Measurements from ENCODE around the gene DCBLD1.

Gene DCBLD1

DNA sequence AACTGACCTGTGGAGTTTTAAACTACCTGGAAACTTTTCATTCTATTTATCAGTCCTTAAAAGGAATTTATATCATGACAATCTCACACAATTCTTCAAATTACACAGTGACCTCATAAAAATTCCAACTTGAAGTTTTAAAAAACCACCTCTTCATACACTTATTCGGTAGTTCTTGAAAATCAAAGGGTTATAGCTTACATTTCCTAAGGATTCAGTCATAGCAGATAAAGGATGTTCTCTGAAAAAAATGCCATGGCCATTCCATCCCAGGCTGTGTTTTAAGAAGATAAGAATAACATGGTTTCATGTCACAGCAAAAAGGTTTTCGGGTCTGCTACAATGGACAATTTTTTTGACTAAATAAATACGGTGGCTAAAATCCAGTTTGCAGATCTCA, 78.7 kb downstream of the DCBLD1 start:
- DNase-seq = no peak

DNA sequence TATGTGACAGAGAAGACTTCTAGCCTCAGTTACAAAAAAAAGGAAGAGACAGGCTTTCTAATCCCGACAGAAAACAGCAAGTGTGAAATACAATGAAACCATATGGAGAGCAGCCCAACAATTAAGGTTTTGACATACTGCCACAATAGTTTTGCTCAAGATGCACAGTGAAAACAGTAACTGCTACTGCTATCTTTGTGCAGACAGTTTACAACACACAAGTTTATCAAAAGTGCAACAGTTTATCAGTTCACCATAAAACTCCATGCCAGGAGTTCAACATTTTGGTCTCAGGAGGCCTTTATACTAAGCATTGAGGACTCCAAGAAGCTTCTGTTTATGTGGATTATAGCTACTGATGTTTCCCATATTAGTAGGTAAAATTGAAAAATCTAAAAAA, 82.2 kb downstream of the DCBLD1 start:
- no peak for DNase-seq

DNA sequence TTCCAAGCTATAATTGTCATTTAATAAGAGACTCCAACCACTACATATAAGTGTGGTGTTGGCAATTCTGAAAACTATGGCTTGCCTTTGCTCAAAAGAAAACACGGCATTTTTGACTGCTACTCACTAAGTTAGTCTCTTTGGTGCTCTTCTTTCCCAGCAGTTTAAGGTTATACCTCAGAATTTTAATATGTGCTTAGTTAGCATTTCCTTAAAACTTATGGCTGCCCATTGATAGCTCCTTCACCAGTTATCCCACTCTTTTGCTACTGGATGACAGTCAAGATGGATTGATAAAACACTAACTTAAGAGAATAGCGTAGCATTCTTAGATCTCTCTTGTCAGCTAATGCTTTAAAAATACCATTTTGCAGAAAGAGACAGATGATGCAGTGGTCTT, 85.8 kb downstream of the DCBLD1 start:
- DNase-seq = no peak

DNA sequence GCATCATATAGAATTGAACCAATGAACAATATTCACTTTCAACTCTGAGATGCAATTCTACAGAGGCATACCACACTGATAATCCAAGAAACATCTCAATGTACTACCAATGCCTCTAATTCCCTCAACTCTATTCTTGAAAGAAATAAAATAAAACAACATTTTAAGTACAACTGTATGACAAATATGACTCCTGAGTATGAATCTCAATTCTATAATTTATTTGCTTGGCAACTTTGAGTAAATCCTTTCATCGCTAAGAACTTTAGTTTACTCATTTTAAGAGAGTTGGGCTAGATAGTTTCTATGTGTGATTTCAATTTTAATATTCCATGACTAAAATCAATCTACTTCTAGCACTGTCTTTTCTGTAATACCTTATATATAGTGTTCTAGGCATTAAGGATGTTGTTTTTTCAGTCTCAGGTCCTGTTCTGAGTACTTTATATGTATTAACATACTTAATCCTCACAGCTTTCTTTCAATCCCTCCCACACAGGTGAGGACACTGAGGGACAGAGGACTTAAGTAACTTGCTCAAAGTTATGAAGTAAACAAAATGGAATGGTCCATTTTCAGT, 86.4 kb downstream of the DCBLD1 start:
- no peak for DNase-seq

DNA sequence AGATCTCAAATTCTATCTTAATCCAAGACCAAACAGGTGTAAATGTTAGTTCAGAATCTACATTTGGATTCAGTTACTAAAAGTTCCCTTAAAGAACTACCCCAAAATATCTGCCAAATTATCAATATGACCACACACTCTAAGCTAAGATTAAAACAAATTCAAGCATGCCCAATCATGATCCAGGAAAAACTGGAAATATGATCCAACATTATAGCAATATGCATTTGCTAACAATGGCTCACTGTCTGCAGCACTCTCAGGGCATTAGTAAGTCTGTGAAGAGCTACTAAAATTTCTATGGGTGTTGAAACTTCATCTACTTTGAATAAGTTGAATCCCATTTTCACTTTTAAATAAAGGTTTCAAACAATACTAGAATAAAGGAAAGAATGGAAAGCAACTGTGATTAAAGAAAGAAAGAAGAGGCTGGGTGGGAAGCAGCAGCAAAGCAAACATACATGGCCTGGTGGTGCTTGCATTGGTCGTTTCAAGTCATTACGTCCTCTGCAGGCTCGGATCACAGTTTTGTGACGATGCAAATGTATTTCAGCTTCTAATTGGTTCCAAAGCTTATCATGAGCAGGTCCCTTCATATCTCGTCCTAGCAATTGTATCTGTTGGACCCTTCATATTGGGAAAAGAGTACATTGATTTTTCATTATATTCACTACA, 90.7 kb downstream of the DCBLD1 start:
- DNase-seq = no peak

DNA sequence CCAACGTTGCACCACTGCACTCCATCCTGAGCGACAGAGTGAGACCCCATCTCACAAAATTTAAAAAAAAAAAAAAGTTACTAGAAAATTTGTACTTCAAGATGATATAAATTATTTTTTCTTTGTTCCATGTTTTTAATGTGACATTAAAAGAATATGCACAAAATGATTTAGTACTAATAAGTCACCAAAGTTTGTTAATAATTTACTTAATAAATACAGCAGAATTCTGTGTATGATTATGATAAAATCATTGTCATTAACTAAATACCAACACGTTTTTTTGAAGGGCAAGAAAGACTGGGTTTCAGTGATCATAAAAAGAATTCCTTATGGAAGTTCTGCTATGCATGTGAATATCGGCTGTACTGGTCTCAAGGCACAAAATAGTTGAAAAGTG, 91.7 kb downstream of the DCBLD1 start:
- no peak for DNase-seq

DNA sequence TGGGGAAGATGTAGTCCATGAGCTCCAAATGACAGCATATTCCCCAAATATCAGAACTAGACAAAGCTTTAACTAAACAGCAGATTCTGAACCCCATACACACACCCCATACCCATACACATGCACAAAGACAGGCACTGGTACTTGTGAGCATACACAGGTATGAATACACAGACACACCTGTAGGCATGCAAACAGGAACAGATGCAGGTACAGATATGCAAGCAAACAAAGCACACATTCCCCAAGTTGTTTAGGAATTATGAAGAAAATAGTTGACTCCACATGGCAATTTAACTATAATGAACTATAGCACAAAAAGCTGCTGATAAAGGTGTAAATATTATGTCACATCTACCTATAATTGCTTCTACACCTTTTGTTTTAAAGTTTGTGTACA, 103.2 kb downstream of the DCBLD1 start:
- no peak for DNase-seq

DNA sequence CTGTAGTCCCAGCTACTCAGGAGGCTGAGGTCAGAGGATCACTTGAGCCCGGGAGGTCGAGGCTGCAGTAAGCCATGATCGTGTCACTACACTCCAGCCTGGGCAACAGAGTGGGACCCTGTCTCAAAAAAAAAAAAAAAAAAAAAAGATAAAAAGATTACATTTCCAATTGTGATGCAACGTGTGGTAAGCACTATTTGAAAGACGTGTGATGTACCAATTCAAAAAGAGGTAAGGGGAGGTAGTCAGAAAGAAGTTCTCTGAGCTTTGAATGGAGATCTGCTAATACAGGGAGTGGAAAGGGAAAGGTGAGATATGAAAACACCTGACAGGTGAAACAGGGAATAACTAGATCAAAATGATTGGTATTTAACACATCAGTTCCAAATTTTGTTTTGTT, 108.0 kb downstream of the DCBLD1 start:
- no peak for DNase-seq

DNA sequence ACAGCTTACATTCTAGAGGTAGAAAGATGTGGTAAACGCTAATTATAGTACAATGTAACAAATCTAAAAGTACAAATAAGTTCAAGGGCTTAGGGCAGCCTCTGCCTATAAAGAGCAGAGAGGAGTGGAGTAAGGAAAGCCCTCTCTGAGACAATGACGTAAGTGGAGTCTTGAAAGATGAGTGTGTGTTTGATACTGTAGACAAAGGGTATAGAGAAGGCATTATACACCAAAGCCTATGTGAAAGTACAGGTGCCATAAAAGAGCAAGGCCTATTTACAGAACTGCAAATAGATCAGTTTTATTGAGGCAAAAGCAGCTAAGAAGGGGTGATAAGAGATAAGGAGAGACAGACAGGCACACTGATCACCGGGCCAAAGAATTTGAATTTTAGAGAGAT, 108.9 kb downstream of the DCBLD1 start:
- DNase-seq = no peak

DNA sequence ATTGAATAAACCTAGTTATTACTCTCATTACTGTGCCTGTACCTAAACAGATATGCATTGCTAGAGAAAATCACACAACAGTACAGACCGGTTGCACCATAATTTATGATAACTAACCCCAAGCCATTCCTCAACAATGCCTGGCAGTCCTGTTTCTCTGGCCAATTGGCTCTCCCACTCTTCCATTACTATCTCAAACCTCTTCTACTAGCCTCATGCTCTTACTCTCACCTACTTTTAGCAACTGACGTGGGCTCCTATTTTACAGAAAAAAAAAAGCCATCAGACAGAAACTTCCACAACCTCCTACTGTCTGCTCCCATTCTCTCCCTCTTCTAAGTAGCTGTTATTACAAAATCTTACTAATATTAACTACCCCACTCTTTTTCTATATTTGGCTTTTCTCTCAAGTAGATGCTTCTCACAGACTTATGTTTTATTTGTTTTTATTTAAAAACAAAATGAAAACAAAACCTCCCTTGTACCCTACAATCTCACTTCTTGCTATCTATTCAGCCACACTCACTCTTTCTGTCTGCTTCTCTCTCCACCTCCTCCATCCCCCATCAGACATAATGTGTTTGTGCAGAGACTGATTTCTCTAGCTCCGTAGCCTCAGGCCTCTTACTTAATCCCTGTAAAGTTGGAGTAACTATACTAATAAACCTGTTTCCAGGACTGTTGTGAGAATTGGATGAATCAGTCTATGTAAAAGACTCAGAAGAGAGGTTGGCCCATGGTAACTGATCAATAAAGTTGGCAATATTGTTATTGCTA, 110.7 kb downstream of the DCBLD1 start:
- DNase-seq = no peak

DNA sequence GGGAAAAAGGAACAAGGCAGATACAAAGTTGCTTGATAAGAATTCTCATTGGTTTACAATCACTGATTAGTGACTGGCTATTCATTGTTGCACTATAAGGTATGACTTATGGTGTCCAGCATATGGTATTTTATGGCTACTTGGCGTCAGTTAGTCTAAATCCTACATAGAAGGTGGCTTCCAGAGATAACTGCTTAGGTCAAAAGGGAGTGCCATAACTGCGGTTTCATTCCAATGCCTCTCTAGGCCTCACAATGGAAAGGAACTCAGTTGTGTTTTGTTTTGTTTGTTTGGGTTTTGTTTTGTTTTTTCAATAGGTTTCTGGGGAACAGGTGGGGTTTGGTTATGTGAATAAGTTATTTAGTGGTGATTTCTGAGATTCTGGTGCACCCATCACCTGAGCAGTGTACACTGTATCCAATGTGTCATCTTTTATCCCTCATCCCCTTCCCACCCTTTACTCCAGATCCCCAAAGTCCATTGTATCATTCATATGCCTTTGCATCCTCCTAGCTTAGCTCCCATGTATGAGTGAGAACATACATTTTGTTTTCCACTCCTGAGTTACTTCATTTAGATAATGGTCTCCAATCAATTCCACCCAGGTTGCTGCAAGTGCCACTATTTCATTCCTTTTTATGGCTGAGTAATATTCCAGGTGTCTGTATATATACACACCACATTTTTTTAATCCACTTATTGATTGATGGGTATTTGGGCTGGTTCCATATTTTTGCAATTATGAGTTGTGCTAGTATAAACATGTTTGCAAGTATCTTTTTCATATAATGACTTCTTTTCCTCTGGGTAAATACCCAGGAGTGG, 112.8 kb downstream of the DCBLD1 start:
- DNase-seq = no peak

DNA sequence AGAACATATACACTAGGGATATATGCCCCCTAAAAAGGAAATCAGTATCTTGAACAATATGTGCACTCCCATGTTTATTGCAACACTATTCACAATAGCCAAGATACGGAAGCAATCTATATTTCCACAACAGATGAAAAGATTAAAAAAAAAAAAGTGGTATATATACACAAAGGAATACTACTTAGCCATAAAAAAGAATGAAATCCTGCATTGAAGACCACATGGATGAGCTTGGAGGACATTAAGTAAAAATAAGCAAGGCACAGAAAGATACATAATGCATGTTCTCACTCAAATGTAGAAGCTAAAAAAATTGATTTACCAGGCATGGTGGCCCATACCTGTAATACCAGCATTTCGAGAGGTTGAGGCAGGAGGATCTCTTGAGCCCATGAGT, 115.3 kb downstream of the DCBLD1 start:
- no peak for DNase-seq
